ENCODE results near the gene CADM1.

CADM1 gene

GRCh38 chr11:115213007-115213406 lies 291.2 kb downstream of the CADM1 start:
- Histone ChIP-seq H3K36me3 (ENCODE audit: control insufficient read depth, low read length) (no peaks in the 10 kb centered on the region), H3K9me3 (ENCODE audit: control insufficient read depth, insufficient read depth, low read length) (no peaks in the 10 kb centered on the region), H3K79me2 (ENCODE audit: control insufficient read depth, low read length) (no peaks in the 10 kb centered on the region), H3K4me3 (ENCODE audit: low read length) (no peak overlapping the region), H3K4me2 (ENCODE audit: low read length) (no peak overlapping the region), H3K27ac (ENCODE audit: low read depth, low read length) (no peak overlapping the region), H3K4me1 (ENCODE audit: control insufficient read depth, low read length) (peaks cover 8% of the 10 kb centered on the region; the same call in 1 of the 2 replicates), H3K27me3 (ENCODE audit: control insufficient read depth, low read length) (no peaks in the 10 kb centered on the region), H4K20me1 (ENCODE audit: control insufficient read depth, insufficient read depth, low read depth, low read length) (no peaks in the 10 kb centered on the region), H3K9me2 (replicated peaks; ENCODE audit: control insufficient read depth, low read length) (no peaks in the 10 kb centered on the region), H3F3A (ENCODE audit: control insufficient read depth, insufficient read depth) (no peaks in the 10 kb centered on the region)
- TF ChIP-seq EZH2phosphoT487 (IDR thresholded peaks at IDR 0.05; ENCODE audit: borderline replicate concordance, low read length) (no peak), CTCF (IDR thresholded peaks at IDR 0.05; ENCODE audit: low read depth, low read length, poor library complexity, severe bottlenecking) (no peak)

- H4K20me1 ChIP-seq (ENCODE audit: control insufficient read depth, insufficient read depth, low read depth, low read length) = no peaks in the 10 kb centered on the region
- no peaks in the 10 kb centered on the region for H3F3A ChIP-seq (ENCODE audit: control insufficient read depth, insufficient read depth)
- no peaks in the 10 kb centered on the region for H3K4me1 ChIP-seq (ENCODE audit: control insufficient read depth, low read length)
- no peaks in the 10 kb centered on the region for H3K27me3 ChIP-seq (ENCODE audit: control insufficient read depth, low read length)
- H3K9me3 ChIP-seq (ENCODE audit: control insufficient read depth, insufficient read depth, low read length) = no peaks in the 10 kb centered on the region
- no peak overlapping the region for H3K4me2 ChIP-seq (ENCODE audit: low read length)
- no peaks in the 10 kb centered on the region for H3K79me2 ChIP-seq (ENCODE audit: control insufficient read depth, low read length)
- TF ChIP-seq EZH2phosphoT487 (IDR thresholded peaks at IDR 0.05; ENCODE audit: borderline replicate concordance, low read length) (no peak), CTCF (IDR thresholded peaks at IDR 0.05; ENCODE audit: low read depth, low read length, poor library complexity, severe bottlenecking) (no peak)
- H3K4me3 ChIP-seq (ENCODE audit: low read length) = no peak overlapping the region
- H3K27ac ChIP-seq (ENCODE audit: low read depth, low read length) = no peak overlapping the region
- H3K36me3 ChIP-seq (ENCODE audit: control insufficient read depth, low read length) = no peaks in the 10 kb centered on the region
- no peaks in the 10 kb centered on the region for H3K9me2 ChIP-seq (replicated peaks; ENCODE audit: control insufficient read depth, low read length)
Observed at GRCh38 chr11:115208808-115209259, 295.4 kb downstream of the CADM1 start.

GRCh38 chr11:115207916-115208315 lies 296.3 kb downstream of the CADM1 start:
- Histone ChIP-seq H3K4me3 (ENCODE audit: low read length) (no peak overlapping the region), H3K9me2 (replicated peaks; ENCODE audit: control insufficient read depth, low read length) (no peaks in the 10 kb centered on the region), H3F3A (ENCODE audit: control insufficient read depth, insufficient read depth) (no peaks in the 10 kb centered on the region), H3K27me3 (ENCODE audit: control insufficient read depth, low read length) (no peaks in the 10 kb centered on the region), H3K27ac (ENCODE audit: low read depth, low read length) (no peak overlapping the region), H3K4me1 (ENCODE audit: control insufficient read depth, low read length) (no peaks in the 10 kb centered on the region), H3K9me3 (ENCODE audit: control insufficient read depth, insufficient read depth, low read length) (no peaks in the 10 kb centered on the region), H3K36me3 (ENCODE audit: control insufficient read depth, low read length) (no peaks in the 10 kb centered on the region), H4K20me1 (ENCODE audit: control insufficient read depth, insufficient read depth, low read depth, low read length) (no peaks in the 10 kb centered on the region), H3K4me2 (ENCODE audit: low read length) (no peak overlapping the region), H3K79me2 (ENCODE audit: control insufficient read depth, low read length) (no peaks in the 10 kb centered on the region)
- no peak for TF ChIP-seq CTCF (IDR thresholded peaks at IDR 0.05; ENCODE audit: low read depth, low read length, poor library complexity, severe bottlenecking)
- no peak for TF ChIP-seq EZH2phosphoT487 (IDR thresholded peaks at IDR 0.05; ENCODE audit: borderline replicate concordance, low read length)
